H1 (cell line): ENCODE data around the gene PALM3. TPM values are rescaled to one million over a fixed set of nuclear protein-coding genes. Genes with fewer than 3 reads are reported as not detected.

Source experiments
- BRCA1 ChIP-seq: IDR thresholded peaks from 2 replicates; pipeline ENCODE4 v1.6.1; 2012; ENCODE audit warnings: low read depth, low read length, improper control_type of control experiment
- MAFK ChIP-seq: IDR thresholded peaks from 2 replicates; pipeline ENCODE4 v1.6.1; 2012; ENCODE audit warnings: low read depth, mild to moderate bottlenecking, improper control_type of control experiment, low read length
- USF2 ChIP-seq: IDR thresholded peaks from 2 replicates; pipeline ENCODE4 v1.6.1; 2011; ENCODE audit warnings: low read length, improper control_type of control experiment
- polyA plus RNA-seq, 7 experiments: library from polyadenylated mRNA; depleted of rRNA in 3 of 7; stranded (reverse) in 5 of 7; unstranded in 2 of 7; fragments of >200 nt in 5 of 7; fragments of 200-250 nt in 2 of 7; gene quantifications; 1 replicate in 5 of 7; 2 replicates in 1 of 7; 4 replicates in 1 of 7; pipeline versions ENCODE4 v1.2.1 to v1.2.3, GENCODE V29; 2011 to 2013; ENCODE audit warnings: missing spikeins in 2 of 7, mixed read lengths in 2 of 7
- total RNA-seq: library from RNA; stranded (reverse); fragmentation: NEBNext Ultra II Directional; extraction: Animal tissue kit (Norgen Biotek cat#: 25700); gene quantifications from 2 replicates; pipeline ENCODE4 v1.2.1, GENCODE V29; 2021

Gene PALM3
- total and polyA plus RNA-seq, 2 of the 8 experiments (the other 6 are each of a cell fraction or from before 2014, with no cell fraction given) = 5.8 to 31.3 TPM

DNA sequence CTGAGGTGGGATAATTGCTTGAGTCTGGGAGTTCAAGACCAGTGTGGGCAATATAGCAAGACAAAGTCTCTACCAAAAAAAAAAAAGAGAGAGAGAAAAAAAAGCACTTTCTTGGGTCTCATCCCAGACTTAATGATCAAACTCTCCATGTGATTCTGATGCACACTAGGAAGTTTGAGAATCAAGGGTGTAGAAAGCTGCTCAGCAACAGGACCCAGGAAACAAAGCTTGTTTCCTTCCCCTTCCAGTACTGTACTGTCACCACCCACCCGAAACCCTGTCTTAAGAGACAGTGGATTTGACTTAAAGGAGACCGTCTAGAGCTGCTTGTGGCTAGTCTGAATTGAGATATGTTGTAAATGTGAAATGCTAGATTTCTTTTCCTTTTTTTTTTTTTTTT is 16.5 kb upstream of the PALM3 start (continued):
- TF ChIP-seq USF2 (no peak), MAFK (no peak), BRCA1 (no peak)
